ENCODE data around the gene TMEM219.

- TF ChIP-seq POLR2AphosphoS5 (IDR thresholded peaks at IDR 0.05; ENCODE audit: low read depth, low read length) (no peak), POLR2A (IDR thresholded peaks at IDR 0.05; ENCODE audit: low read depth, low read length) (no peak), TAF1 (IDR thresholded peaks at IDR 0.05; ENCODE audit: borderline replicate concordance, low read depth, low read length) (no peak)
These were observed 22.9 kb downstream of the TMEM219 start for GRCh38 chr16:29984764-29985147.
